Erythroblast (primary cell): ENCODE results near the gene LRMDA.

Source experiments
- GATA1 ChIP-seq: IDR thresholded peaks from 2 replicates; pipeline ENCODE4 v1.6.1; 2011; ENCODE audit warnings: low read depth, mild to moderate bottlenecking, control low read depth, low read length, moderate library complexity
- POLR2A ChIP-seq: IDR thresholded peaks from 2 replicates; pipeline ENCODE4 v1.6.1; 2011; ENCODE audit warnings: mild to moderate bottlenecking, low read length

DNA sequence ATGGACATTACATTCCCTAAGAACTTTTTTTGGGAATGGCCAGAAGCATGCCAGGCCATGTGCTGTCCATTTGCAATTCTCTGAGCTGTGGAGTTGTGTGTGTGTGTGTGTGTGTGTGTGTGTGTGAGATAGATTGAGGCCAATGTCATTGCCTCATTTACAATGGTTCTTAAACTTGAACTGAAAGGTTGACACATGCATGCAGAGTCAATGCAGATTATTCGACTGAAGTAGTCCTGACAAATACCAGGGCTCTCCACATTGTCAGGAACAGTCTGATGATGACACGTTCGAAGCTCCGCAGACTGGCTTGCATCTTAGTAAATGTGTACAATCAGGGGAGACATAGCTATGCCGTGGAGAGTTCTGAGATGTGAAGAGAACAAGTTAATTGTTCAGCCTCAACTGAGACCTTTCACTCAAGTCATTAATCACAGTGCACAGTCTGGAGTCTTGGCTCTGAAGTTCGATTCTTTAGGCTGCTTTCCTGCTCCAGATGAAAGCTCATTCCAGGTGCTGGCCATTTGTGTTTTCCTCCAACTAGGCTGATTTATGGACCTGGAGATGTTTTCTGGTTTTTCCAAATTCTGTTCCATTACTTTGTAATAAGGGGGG lies 921.9 kb downstream of the LRMDA start:
- TF ChIP-seq POLR2A (no peak), GATA1 (no peak)
